GM19035 (cell line): Measurements from ENCODE around the gene HEATR5B.
"Not testable (repeated sequence)": the region's sequence is repeated elsewhere in the genome, so short reads cannot be mapped to it uniquely, and the experiment has no call there.

Experiments
- ATAC-seq: cut with Tn5 transposase; IDR thresholded peaks from one replicate; pipeline ENCODE4 v1.9.1; 2021; ENCODE audit not compliant: unreplicated experiment

Gene HEATR5B

GRCh38 chr2:36951027-36951518 lies 133.1 kb downstream of the HEATR5B start:
- ATAC-seq: no peak

GRCh38 chr2:36949845-36950244 lies 134.3 kb downstream of the HEATR5B start:
- ATAC-seq: no peak

- ATAC-seq: not testable (repeated sequence)
Measured at GRCh38 chr2:36945240-36945639, 138.9 kb downstream of the HEATR5B start.

GRCh38 chr2:36941867-36942266 lies 142.3 kb downstream of the HEATR5B start:
- no peak for ATAC-seq

GRCh38 chr2:36936526-36936925 lies 147.6 kb downstream of the HEATR5B start:
- ATAC-seq: not testable (repeated sequence)

- ATAC-seq: not testable (repeated sequence)
Measured at GRCh38 chr2:36931688-36932087, 152.5 kb downstream of the HEATR5B start.
